ENCODE measurements around the gene SCN2A.

DNA sequence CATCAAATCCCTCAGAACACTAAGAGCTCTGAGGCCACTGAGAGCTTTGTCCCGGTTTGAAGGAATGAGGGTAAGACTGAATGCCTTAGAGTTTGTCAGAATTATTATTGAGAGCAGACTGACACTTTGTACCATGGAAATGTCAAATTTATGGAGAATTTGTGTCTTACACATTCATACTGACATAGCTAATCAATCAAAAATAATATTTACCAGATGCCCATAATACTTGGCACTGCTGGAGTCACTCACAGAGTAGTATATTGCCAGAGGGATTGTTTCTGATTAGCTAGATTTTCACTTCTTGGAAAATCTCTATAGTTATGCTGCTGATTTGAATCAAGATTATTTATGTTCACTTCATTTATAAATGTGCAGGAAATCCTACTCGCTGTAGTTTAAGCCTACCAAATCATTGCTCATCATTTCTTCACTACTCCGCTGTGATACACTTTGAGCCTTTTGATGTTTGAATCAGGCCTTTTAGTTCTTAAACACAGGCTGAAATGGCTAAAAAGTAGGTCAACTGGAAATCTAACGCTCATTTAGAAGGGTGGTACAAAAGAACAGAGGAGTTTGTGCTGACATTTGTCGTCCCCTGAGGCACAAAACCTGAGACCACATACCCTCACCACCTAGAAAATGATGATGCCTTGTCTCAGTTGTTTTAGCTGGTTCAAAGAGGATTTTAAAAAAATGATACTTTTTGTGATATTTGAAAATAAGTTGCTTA, 134.2 kb downstream of the SCN2A start:
- no peak for TF ChIP-seq NFRKB (IDR thresholded peaks at IDR 0.05)
- TF ChIP-seq L3MBTL2 (conservative IDR thresholded peaks at IDR 0.05) = no peak
- TF ChIP-seq TARDBP (IDR thresholded peaks at IDR 0.05) = no peak
- TF ChIP-seq CTBP1 (IDR thresholded peaks at IDR 0.05; ENCODE audit: borderline replicate concordance) = no peak
- TF ChIP-seq ELF4 (IDR thresholded peaks at IDR 0.05) = no peak
- TF ChIP-seq SP1 (IDR thresholded peaks at IDR 0.05) = no peak
